B cell (primary cell): ENCODE data around the gene CMIP.

Source experiments
- CTCF ChIP-seq: fragments of 200-600 bp; IDR thresholded peaks from one replicate; pipeline ENCODE4 v1.8.0; 2022; ENCODE audit warnings: antibody characterized with exemption, mild to moderate bottlenecking
- EZH2 ChIP-seq: IDR thresholded peaks from 2 replicates; pipeline ENCODE4 v1.6.1; 2012; ENCODE audit warnings: borderline replicate concordance, low read depth, mild to moderate bottlenecking, moderate library complexity, low read length; ENCODE audit not compliant: insufficient read depth, poor library complexity, severe bottlenecking

DNA sequence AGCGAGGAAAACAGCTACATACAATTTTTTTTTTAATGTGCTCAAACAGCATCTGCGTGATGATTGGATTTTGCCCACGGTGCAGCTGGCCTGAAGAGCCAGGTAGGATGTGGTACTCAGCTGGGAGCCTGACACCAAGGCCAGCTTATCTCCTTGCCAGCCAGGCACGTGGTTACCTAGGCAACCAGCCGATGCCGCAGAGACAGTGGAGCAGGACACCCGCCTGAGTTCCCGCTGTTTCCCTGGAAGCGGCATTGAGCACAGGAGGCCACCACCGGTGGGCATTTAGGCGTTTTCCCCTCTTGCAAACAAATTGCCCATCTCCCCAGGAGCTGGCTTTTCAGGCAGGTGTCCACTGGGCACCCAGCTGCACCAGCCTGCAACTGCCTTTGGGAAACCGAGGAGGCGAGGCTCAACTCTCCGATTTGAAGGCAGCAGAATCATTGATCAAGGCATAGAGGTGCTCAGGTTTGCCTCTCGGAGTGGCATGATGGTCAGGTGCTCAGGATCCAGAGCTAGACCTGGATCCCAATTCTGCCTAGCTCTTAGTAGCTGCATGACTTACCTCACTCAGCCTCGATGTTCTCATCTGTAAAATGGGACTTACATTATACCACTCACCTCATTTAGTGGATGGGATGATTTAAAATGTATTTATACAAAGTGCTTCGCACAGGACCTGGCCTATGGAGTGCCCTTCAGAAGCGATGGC lies 196.9 kb downstream of the CMIP start:
- TF ChIP-seq CTCF (no peak), EZH2 (no peak)
